Panc1 (cell line): ENCODE measurements around the gene DPM1. TPM values are rescaled to one million over a fixed set of nuclear protein-coding genes. Genes with fewer than 3 reads are reported as not detected.
A peak's percentile ranks its signal among the peaks of the same experiment; 100 is the strongest.

ENCODE experiments used
- ATAC-seq: fragments of 200-7000 bp; cut with Tn5 transposase; 2 replicates; pipeline ENCODE4 v1.9.1; 2020; ENCODE audit warnings: mild to moderate bottlenecking, moderate library complexity
- BruUV-seq: library from RNA; stranded (reverse); fragments of 400-500 nt; replicated peaks from 2 replicates; lab custom pipeline; 2021; lab: Mats Ljungman, UMichigan
- CTCF ChIA-PET: fragments of 300-600 bp; sonication (Branson Sonifier 250); formaldehyde crosslinking; loops from one replicate; lab custom pipeline; 2022; ENCODE audit warnings: antibody characterized with exemption; lab: Charles Lee
- POLR2A ChIA-PET: fragments of 300-600 bp; sonication (Branson Sonifier 250); formaldehyde crosslinking; loops from one replicate; lab custom pipeline; 2022; ENCODE audit warnings: antibody characterized with exemption; lab: Charles Lee
- DNase-seq: peaks from one replicate; pipeline ENCODE4 v3.0.0-alpha.2; 2010; ENCODE audit warnings: low read depth, low spot score
- H3K27ac ChIP-seq: 2 replicates; pipeline ENCODE4 v1.5.1; 2011; ENCODE audit warnings: mild to moderate bottlenecking, low read length, inconsistent platforms
- H3K27me3 ChIP-seq: fragments of 200-500 bp; sonication (Bioruptor generic); 2 replicates; pipeline ENCODE4 v1.6.0; 2014; ENCODE audit warnings: low read length, inconsistent platforms; ENCODE audit not compliant: control insufficient read depth, insufficient read depth
- H3K36me3 ChIP-seq: fragments of 200-500 bp; sonication (Bioruptor generic); 2 replicates; pipeline ENCODE4 v1.5.1; 2014; ENCODE audit warnings: inconsistent platforms, mild to moderate bottlenecking, low read length, moderate library complexity; ENCODE audit not compliant: control insufficient read depth, insufficient read depth
- H3K4me1 ChIP-seq: 2 replicates; pipeline ENCODE4 v1.5.1; 2011; ENCODE audit warnings: inconsistent platforms, mild to moderate bottlenecking, low read length, moderate library complexity; ENCODE audit not compliant: control insufficient read depth, insufficient read depth
- H3K4me3 ChIP-seq, 2 experiments: 2 replicates each; pipeline ENCODE4 v1.5.1; 2011 to 2012; ENCODE audit warnings: low read depth in 2 of 2, low read length in 2 of 2, mild to moderate bottlenecking in 2 of 2, inconsistent platforms in 1 of 2, moderate library complexity in 1 of 2
- H3K9me3 ChIP-seq: fragments of 200-500 bp; sonication (Bioruptor generic); 2 replicates; pipeline ENCODE4 v1.5.1; 2014; ENCODE audit warnings: low read depth, mild to moderate bottlenecking, inconsistent platforms, low read length, moderate library complexity; ENCODE audit not compliant: control insufficient read depth, insufficient read depth
- POLR2AphosphoS5 ChIP-seq: IDR thresholded peaks from 2 replicates; pipeline ENCODE4 v1.6.1; 2012; ENCODE audit warnings: mild to moderate bottlenecking, low read depth, low read length, moderate library complexity
- SIN3A ChIP-seq: IDR thresholded peaks from 2 replicates; pipeline ENCODE4 v1.6.1; 2012; ENCODE audit warnings: low read depth, mild to moderate bottlenecking, low read length, moderate library complexity, borderline replicate concordance; ENCODE audit not compliant: insufficient read depth
- TCF7L2 ChIP-seq: IDR thresholded peaks from 2 replicates; pipeline ENCODE4 v1.6.1; 2011; ENCODE audit warnings: mild to moderate bottlenecking, low read depth, low read length, inconsistent platforms
- in situ Hi-C: cut with HindIII; loops from 2 replicates; pipeline ENCODE4 v1.10.0; 2016; ENCODE audit warnings: low sequenced_read_pairs, low pct_unique_long_range_greater_than_20kb
- intact Hi-C: fragments of 100-400 bp; cut with micrococcal nuclease; formaldehyde crosslinking; loops from one replicate; pipeline ENCODE4 v1.10.0; 2022; ENCODE audit not compliant: unreplicated experiment
- total RNA-seq: library from RNA; stranded (reverse); gene quantifications from one replicate; pipeline ENCODE4 v1.2.1, GENCODE V29; 2021; ENCODE audit not compliant: unreplicated experiment
- TF ChIP-seq, protein P1 (sequence below): fragments of 450-650 bp; IDR thresholded peaks from 2 replicates; pipeline ENCODE4 v1.5.1; 2017; ENCODE audit warnings: mild to moderate bottlenecking
- TF ChIP-seq, protein P2 (sequence below), 2 experiments: IDR thresholded peaks; 2 replicates each; pipeline ENCODE4 v1.6.1; 2011 to 2012; ENCODE audit warnings: low read depth in 2 of 2, control low read depth in 1 of 2, low read length in 1 of 2, mild to moderate bottlenecking in 1 of 2, moderate library complexity in 1 of 2; ENCODE audit not compliant: insufficient read depth in 1 of 2

The DPM1 gene
- total RNA-seq, 1 experiment from 2014 or later, result 50.2 TPM

DNA sequence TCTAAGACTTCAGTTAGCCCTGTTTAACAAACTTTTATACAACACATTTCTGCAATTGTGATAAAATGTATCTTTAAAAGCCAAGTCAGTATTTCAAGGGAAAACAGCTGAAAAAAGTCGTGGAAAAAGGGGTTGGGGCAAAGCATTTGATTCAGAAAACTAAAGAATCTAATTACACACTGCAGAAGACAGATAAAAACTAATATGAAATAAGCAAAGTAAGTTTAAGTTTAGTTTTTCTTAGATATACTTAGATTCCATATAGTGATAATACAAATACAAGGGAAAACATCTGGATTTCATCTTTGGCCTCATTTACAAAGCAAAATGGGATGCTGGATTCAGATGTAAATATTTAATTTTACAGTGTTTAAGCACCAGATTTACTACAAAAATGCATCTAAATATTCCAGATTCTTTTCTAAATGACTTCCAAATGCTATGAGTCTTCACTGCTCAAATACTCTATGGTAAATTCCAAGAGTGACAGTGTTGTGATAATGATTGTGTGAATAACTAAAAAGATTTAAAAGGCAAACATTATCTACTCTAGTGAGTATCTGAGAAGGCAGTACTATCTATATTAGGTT lies 25.5 kb downstream of the DPM1 start (continued):
- no peak for TF ChIP-seq SIN3A

DNA sequence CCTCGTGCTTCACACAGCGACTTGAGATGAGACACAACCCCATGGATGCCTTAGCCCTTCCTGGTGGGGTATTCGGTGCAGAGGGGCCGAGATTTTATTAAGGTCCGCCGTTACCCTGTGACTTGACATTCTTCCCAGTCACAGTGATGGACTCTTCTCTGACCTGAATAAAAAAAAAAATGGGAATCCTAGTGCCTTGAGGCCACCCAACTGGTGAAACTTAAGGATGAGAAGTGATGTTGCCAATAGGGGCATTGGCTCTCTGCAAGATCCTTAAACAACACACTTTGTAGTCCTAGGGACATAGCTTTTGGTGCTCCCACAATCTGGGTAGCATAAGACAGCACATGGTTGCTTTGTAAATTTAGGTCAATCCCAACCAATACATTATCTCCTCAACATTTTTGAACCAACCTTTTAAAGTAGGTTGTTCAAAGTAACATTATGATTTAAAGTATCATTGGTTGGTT lies 26.3 kb downstream of the DPM1 start:
- POLR2A ChIA-PET, result interaction anchor here (0.5 to 0.7 kb wide), 3 partner anchors 21 to 343 kb away, joined by 3 read pairs; no protein-coding TSS in a partner anchor
- intact Hi-C loops, result loop anchor here (5.0 kb wide), 1 partner anchor 140 kb away; no protein-coding TSS in a partner anchor

More for the DNA sequence above, 26.3 kb downstream of the DPM1 start:
- peaks cover 53% of the 10 kb centered on the region for H3K36me3 ChIP-seq
- H3K27ac ChIP-seq, result peak overlapping the region; percentile 95
- H3K4me3 ChIP-seq, result peak overlapping the region; percentile 1 to 59; a peak in 3 of 4 replicates
- no peaks in the 10 kb centered on the region for H3K27me3 ChIP-seq
- DNase-seq (no peak), ATAC-seq (no peak)
- TF ChIP-seq, protein P1, sequence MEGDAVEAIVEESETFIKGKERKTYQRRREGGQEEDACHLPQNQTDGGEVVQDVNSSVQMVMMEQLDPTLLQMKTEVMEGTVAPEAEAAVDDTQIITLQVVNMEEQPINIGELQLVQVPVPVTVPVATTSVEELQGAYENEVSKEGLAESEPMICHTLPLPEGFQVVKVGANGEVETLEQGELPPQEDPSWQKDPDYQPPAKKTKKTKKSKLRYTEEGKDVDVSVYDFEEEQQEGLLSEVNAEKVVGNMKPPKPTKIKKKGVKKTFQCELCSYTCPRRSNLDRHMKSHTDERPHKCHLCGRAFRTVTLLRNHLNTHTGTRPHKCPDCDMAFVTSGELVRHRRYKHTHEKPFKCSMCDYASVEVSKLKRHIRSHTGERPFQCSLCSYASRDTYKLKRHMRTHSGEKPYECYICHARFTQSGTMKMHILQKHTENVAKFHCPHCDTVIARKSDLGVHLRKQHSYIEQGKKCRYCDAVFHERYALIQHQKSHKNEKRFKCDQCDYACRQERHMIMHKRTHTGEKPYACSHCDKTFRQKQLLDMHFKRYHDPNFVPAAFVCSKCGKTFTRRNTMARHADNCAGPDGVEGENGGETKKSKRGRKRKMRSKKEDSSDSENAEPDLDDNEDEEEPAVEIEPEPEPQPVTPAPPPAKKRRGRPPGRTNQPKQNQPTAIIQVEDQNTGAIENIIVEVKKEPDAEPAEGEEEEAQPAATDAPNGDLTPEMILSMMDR, result no peak
- TF ChIP-seq TCF7L2, result no peak
- TF ChIP-seq POLR2AphosphoS5, result no peak
- no peak for TF ChIP-seq SIN3A
- TF ChIP-seq, protein P2, sequence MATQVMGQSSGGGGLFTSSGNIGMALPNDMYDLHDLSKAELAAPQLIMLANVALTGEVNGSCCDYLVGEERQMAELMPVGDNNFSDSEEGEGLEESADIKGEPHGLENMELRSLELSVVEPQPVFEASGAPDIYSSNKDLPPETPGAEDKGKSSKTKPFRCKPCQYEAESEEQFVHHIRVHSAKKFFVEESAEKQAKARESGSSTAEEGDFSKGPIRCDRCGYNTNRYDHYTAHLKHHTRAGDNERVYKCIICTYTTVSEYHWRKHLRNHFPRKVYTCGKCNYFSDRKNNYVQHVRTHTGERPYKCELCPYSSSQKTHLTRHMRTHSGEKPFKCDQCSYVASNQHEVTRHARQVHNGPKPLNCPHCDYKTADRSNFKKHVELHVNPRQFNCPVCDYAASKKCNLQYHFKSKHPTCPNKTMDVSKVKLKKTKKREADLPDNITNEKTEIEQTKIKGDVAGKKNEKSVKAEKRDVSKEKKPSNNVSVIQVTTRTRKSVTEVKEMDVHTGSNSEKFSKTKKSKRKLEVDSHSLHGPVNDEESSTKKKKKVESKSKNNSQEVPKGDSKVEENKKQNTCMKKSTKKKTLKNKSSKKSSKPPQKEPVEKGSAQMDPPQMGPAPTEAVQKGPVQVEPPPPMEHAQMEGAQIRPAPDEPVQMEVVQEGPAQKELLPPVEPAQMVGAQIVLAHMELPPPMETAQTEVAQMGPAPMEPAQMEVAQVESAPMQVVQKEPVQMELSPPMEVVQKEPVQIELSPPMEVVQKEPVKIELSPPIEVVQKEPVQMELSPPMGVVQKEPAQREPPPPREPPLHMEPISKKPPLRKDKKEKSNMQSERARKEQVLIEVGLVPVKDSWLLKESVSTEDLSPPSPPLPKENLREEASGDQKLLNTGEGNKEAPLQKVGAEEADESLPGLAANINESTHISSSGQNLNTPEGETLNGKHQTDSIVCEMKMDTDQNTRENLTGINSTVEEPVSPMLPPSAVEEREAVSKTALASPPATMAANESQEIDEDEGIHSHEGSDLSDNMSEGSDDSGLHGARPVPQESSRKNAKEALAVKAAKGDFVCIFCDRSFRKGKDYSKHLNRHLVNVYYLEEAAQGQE (IDR thresholded peaks at IDR 0.05; ENCODE audit: insufficient read depth in 1 of 2, low read depth in 2 of 2, low read length in 1 of 2), result no peak
- no peaks in the 10 kb centered on the region for H3K9me3 ChIP-seq
- CTCF ChIA-PET, result interaction anchor here (0.7 to 1.1 kb wide), 2 partner anchors 46 to 139 kb away, joined by 3 to 5 read pairs; no protein-coding TSS in a partner anchor
- no TSS peak for BruUV-seq
- peaks cover 22% of the 10 kb centered on the region for H3K4me1 ChIP-seq
- in situ Hi-C loops, result no loop called here
